Chondrocyte (in vitro differentiated cells): ENCODE data around the gene NUDT21. TPM values are rescaled to one million over a fixed set of nuclear protein-coding genes. Genes with fewer than 3 reads are reported as not detected.

Experiments
- DNase-seq: peaks from one replicate; pipeline ENCODE4 v3.0.0; 2021; ENCODE audit warnings: mixed read lengths, low spot score
- H3K27ac Mint-ChIP-seq: one replicate; pipeline ENCODE4 v1.8.0; 2021; ENCODE audit warnings: mild to moderate bottlenecking, moderate library complexity, mixed read lengths; ENCODE audit not compliant: unreplicated experiment
- H3K27me3 Mint-ChIP-seq: 2 replicates; pipeline ENCODE4 v1.8.0; 2021; ENCODE audit warnings: low read depth, mixed read lengths
- H3K36me3 Mint-ChIP-seq: 2 replicates; pipeline ENCODE4 v1.8.0; 2021; ENCODE audit warnings: low read depth, mixed read lengths
- H3K4me1 Mint-ChIP-seq: 2 replicates; pipeline ENCODE4 v1.8.0; 2021; ENCODE audit warnings: low read depth, mild to moderate bottlenecking, mixed read lengths
- H3K4me3 Mint-ChIP-seq: one replicate; pipeline ENCODE4 v1.8.0; 2021; ENCODE audit warnings: mild to moderate bottlenecking, moderate library complexity, mixed read lengths; ENCODE audit not compliant: unreplicated experiment
- H3K9me3 Mint-ChIP-seq: 2 replicates; pipeline ENCODE4 v1.8.0; 2021; ENCODE audit warnings: low read depth, mixed read lengths
- total RNA-seq: library from RNA; stranded (reverse); gene quantifications from 3 replicates; pipeline ENCODE4 v1.2.1, GENCODE V29; 2021
- TF ChIP-seq, protein P1 (sequence below): fragments of 200-600 bp; sonication (generic); IDR thresholded peaks from 2 replicates; pipeline ENCODE4 v1.5.0; 2021; ENCODE audit warnings: antibody characterized with exemption, mild to moderate bottlenecking, moderate library complexity

NUDT21 gene
- total RNA-seq, 1 donor from 2014 or later: 69.0 TPM

DNA sequence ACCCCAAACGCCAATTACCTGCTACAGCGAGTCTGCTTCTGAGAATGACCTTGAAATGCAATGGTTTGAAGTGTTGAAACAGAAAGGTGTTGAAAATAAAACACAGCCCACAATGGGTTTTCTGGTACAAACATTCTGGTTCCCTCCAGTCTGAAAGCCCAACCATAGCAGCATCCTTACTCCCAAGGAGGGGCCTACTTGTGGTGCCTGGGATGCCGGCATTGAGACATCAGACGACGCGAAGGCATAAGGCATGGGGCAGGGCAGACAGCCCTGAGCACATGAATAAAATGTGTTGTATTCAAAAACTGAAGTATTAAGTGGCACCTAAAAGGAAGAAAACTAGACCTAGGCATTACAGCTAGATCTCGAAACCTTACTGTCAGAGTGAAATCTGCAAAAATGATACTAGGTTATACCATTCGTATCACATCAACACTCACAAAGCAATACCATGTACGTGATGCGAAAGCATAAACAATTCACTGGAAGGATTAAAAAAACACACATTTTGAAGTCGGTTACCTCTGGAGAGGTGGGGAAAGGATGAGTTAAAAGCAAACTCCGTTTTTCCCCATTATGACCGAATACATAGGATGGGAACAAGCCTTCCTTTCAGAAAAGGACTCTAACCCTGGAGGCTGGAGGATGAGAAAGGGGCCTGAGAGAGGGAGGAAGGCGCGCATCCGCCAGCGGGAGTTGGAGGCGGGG, 702 bp downstream of the NUDT21 start:
- DNase-seq: no peak
- H3K9me3 Mint-ChIP-seq: no peaks in the 10 kb centered on the region
- H3K4me3 Mint-ChIP-seq: peak overlapping the region; percentile 95
- no peaks in the 10 kb centered on the region for H3K27me3 Mint-ChIP-seq
- peaks cover 46% of the 10 kb centered on the region for H3K4me1 Mint-ChIP-seq
- TF ChIP-seq, protein P1, sequence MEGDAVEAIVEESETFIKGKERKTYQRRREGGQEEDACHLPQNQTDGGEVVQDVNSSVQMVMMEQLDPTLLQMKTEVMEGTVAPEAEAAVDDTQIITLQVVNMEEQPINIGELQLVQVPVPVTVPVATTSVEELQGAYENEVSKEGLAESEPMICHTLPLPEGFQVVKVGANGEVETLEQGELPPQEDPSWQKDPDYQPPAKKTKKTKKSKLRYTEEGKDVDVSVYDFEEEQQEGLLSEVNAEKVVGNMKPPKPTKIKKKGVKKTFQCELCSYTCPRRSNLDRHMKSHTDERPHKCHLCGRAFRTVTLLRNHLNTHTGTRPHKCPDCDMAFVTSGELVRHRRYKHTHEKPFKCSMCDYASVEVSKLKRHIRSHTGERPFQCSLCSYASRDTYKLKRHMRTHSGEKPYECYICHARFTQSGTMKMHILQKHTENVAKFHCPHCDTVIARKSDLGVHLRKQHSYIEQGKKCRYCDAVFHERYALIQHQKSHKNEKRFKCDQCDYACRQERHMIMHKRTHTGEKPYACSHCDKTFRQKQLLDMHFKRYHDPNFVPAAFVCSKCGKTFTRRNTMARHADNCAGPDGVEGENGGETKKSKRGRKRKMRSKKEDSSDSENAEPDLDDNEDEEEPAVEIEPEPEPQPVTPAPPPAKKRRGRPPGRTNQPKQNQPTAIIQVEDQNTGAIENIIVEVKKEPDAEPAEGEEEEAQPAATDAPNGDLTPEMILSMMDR: no peak
- H3K36me3 Mint-ChIP-seq: peaks cover 8% of the 10 kb centered on the region
- H3K27ac Mint-ChIP-seq: peak overlapping the region; percentile 100

DNA sequence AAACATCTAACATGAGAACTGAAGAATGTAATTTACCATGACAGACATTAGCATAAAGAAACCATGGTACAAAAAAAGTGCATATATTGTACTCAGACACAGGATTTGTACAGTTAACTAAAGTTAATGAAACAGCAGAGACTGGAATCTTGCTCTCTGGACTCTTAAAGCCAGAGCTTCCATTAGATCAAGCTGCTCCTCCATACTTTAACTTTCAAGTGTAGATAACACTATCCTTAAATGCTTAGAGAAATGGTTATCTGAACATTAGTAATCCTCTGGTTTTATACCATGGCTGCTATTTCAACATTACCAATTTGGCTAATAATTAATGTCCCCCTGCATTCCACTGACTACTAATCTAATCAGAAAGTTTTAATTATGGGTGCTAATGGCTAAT, 3.1 kb downstream of the NUDT21 start:
- Mint-ChIP-seq H3K9me3 (no peaks in the 10 kb centered on the region), H3K27me3 (no peaks in the 10 kb centered on the region)

DNA sequence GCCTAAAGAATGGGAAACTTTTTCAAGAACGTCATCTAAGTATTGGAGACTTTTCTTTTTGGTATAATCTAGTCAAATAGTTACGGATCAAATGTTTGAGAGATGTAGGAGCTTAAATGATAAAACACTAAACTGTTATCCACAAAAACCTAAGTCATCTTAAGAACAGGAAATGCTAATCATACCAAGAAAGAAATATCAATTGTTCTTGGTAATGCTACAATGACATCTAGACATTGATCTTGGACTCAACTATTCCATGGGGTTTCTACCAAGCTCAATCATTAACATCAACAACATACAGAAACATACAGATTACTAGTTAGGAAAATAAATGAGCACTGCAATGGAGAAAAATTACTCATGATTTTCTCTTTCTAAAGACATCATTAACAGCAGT, 3.8 kb downstream of the NUDT21 start:
- Mint-ChIP-seq H3K4me1 (peaks cover 37% of the 10 kb centered on the region), H3K36me3 (peaks cover 11% of the 10 kb centered on the region), H3K27ac (peak overlapping the region; percentile 20), H3K27me3 (no peaks in the 10 kb centered on the region), H3K4me3 (no peak overlapping the region), H3K9me3 (no peaks in the 10 kb centered on the region)
- TF ChIP-seq, protein P1: no peak
- DNase-seq: no peak

More for the DNA sequence above, 3.1 kb downstream of the NUDT21 start:
- H3K4me3 Mint-ChIP-seq: no peak overlapping the region
- H3K27ac Mint-ChIP-seq: no peak overlapping the region
- no peak for DNase-seq
- peaks cover 5% of the 10 kb centered on the region for H3K36me3 Mint-ChIP-seq
- TF ChIP-seq, protein P1: no peak
- peaks cover 42% of the 10 kb centered on the region for H3K4me1 Mint-ChIP-seq

DNA sequence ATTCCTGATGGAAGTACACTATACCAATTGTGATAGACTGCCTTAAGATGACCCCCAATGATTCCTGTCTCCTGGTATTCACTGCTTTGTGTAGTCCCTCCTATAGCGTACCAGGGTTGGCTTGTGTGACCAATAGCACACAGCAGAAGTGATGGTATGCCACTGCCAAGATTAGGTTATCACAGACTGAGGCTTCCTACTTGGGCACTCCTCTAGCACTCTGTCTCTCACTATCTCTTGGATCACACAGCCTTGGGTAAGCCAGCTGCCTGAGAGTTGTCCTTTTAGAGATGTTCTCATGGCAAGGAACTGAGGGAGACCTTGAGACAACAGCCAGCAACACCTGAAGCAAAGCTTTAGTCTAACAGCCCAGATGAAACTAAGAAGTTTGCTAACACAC, 13.1 kb downstream of the NUDT21 start:
- DNase-seq: no peak
- TF ChIP-seq, protein P1: no peak
- Mint-ChIP-seq H3K27me3 (no peaks in the 10 kb centered on the region), H3K27ac (no peak overlapping the region), H3K9me3 (no peaks in the 10 kb centered on the region), H3K4me1 (peaks cover 29% of the 10 kb centered on the region), H3K4me3 (no peak overlapping the region), H3K36me3 (peaks cover 29% of the 10 kb centered on the region)

DNA sequence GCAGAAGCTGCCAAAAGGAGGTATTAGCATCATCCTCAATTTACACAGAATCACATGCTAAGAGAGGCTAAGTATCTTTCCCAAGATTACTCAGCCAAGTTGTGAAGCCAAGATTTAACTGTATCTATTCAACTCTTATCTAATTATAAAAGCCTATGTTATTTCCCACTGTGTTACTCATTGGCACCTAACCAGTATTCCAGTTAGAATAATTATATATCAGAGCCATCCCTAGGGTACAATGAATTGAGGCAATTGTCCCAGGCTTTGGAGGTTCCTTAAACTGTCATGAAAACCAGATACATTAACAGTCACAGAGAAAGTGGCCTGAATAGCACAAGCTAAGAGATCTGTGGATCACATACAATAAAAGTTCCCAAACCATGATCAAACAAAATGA, 14.9 kb downstream of the NUDT21 start:
- Mint-ChIP-seq H3K36me3 (peaks cover 21% of the 10 kb centered on the region), H3K4me3 (no peak overlapping the region), H3K27ac (no peak overlapping the region), H3K9me3 (no peaks in the 10 kb centered on the region), H3K4me1 (peaks cover 20% of the 10 kb centered on the region), H3K27me3 (no peaks in the 10 kb centered on the region)
- no peak for DNase-seq
- TF ChIP-seq, protein P1: no peak
